Measurements from ENCODE around the gene CFAP61.
"Not testable (repeated sequence)": the region's sequence is repeated elsewhere in the genome, so short reads cannot be mapped to it uniquely, and the experiment has no call there.

CFAP61 gene

GRCh38 chr20:20092827-20093226 lies 40.5 kb downstream of the CFAP61 start:
- no peak for DNase-seq

DNA sequence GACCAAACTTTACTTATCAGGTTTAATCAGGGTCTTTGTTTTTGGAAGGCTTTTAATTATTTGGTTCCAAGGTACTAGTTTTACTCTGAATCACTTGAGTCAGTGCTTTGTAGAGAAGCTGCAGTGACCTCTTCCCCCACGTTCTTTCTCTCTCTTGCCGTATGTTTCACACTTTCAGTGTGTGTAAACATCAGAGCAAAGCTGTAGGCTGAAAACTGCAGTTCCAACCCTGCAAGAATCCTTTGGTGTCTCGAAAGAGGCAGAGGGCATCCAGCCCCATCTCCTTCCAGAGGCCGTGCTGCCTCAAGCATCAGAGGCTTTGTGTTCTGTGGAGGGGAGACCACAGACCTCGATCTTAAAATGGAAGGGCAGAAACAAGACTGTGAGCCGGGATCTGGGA lies 42.1 kb downstream of the CFAP61 start:
- no peak for DNase-seq

GRCh38 chr20:20095114-20095872 lies 43.0 kb downstream of the CFAP61 start:
- DNase-seq = no peak

- DNase-seq = peak; percentile 68
These were observed 44.1 kb downstream of the CFAP61 start for GRCh38 chr20:20096421-20096820.

DNA sequence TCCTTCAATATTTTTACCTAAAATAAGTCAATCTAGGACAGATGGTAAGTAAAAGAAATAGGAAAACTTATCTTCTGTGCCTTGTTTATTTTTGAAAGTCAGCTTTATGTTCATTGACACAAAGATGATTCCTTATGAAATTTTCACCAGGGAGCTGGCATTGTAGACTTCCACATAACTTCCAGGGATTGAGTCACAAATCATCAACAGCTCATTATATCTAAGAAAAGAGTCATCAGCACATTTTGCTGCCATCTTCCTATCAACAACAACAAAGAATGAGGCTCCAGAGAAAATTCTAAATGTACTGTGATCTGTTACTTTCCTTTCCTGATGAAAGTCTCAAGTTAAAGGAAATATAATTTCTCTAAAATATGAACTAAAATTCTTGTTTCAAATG lies 48.5 kb downstream of the CFAP61 start:
- DNase-seq = no peak

DNA sequence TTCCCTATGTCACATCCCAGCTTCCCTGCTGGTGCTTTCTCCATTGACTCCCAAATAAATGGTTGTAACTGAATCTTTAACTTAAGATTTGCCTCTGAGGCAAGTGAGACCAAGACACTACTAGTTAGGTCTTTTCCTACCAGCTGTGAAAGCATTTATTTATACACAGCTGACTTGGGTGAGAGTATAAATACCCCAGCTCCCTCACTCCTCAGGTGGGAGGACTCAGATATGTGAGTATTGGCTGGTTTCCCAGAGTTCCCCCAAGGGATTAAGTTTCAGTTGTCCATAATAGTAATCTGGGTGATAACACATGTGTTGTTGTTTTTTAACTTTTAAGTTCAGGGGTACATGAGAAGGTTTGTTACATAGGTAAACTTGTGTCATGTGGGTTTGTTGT lies 49.8 kb downstream of the CFAP61 start:
- DNase-seq = no peak

- DNase-seq = no peak
These were observed 50.5 kb downstream of the CFAP61 start for GRCh38 chr20:20102716-20103258.

DNA sequence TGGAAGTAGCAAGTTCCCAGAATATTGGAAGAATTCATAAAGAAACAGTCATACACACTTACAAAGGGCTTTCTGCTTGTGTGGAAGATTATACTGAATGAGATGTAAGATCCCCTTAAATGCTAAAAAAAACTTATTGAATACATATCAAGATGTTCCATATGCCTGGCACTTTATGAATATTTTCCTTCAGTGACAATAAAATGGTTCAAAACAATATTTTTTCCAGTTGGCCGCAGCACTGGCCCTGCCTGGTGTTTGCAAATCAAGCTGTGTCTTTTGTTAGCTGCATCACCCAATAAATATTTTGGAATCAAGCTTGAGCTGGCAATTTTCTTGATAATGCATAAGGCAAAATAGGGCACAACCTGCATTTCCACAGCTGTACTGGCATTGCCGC lies 51.2 kb downstream of the CFAP61 start:
- no peak for DNase-seq

GRCh38 chr20:20123187-20123586 lies 70.9 kb downstream of the CFAP61 start:
- not testable (repeated sequence) for DNase-seq

DNA sequence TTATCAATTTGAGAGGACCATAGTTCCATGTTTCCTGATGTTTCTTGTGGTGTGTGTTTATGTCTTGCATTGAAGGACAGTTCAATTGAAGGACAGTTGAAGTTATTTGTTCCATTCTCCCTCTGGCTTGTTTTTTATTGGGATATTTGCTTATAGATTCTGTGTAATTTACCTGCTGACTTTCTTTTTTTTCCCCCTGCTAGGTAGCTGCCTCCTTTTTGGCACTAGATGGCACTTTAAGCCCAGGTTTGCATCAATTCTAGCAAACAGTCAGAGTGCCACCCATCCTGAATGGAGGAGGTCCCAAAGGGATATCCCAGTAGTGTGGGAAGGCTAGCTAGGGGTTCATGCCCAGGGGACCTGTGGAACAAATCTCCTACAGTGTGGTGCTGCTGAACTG lies 78.1 kb downstream of the CFAP61 start:
- no peak for DNase-seq

DNA sequence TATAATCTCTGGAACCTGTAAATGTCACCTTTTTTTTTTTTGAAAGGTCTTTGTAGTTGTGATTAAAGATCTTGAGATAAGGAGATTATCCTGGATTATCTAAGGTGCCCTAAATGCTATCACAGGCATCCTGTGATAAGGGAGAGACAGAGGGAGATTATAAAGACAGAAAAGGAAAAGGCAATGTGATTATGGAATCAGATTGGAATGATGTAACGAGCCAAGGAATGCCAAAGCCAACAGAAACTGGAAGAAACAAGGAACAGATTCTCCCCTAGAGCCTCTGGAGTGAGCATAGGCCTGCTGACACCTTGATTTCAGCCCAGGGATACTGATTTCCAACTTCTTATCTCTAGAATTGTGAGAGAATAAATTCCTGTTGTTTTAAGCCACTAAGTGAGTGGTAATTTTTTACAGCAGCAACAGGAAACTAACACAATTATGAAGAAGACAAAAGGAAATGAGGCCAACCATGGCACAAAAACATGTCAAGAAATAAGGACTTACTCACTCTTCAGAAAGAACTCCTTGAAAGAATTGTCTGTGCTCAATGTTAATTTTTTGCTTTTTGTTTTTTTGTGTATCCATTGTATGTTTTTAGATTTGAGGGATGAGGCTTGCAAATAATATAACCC lies 82.7 kb downstream of the CFAP61 start:
- no peak for DNase-seq

- DNase-seq = no peak
These were observed 84.0 kb downstream of the CFAP61 start for GRCh38 chr20:20136313-20136712.

DNA sequence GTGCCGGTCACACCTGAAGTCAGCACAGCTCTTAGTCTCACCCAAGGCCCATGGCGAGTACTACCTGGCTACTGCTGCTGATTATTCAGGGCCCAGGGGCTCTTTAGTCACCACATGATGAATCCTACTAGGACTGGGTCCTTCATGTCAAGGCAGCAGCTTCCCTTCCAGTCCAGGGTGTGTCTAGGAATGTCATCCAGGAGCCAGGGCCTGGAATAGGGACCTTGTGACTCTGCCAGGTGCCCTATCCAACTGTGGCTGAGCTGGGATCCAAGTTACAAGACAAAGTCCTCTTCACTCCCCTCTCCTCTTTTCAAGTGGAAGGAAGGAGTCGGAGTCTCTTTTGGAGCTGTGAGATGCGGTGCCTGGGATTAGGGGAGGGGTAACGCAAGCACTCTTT lies 85.5 kb downstream of the CFAP61 start:
- DNase-seq = no peak

DNA sequence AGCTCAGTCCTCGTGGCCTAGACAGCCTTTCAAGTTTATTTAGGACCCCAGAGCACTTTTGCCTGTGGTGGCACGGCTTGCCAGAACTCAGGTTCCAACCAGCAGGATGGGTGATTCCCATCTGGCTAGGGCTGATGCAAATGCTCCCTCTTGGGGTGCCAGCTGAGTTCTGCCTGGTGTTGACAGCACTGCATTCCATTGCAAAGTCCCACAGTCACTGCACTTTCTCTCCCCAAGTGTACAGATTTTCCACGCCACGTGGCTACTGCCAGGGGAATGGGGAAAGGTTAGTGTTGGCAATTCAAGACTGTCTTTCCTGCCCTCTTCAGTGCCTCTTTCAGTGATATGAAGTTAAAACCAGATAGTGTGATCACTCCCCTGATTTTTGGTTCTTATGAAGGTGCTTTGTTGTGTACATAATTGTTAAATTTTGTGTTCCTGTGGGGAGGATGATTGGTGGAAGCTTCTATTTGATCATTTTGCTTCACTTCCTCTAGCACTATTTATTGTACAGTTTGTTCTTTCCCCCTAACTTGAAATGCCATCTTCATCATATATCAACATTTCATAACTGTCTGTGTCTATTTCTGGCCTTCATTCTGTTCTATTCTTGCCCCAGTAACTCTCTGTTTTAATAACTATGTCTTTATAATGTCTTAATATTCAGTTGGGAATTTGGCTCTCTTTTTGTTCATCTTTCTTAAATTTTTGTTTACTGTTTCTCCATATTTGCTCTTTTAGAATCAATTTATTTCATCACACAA lies 86.2 kb downstream of the CFAP61 start:
- DNase-seq = no peak

GRCh38 chr20:20139403-20139802 lies 87.1 kb downstream of the CFAP61 start:
- no peak for DNase-seq

GRCh38 chr20:20143165-20143564 lies 90.8 kb downstream of the CFAP61 start:
- DNase-seq = no peak

DNA sequence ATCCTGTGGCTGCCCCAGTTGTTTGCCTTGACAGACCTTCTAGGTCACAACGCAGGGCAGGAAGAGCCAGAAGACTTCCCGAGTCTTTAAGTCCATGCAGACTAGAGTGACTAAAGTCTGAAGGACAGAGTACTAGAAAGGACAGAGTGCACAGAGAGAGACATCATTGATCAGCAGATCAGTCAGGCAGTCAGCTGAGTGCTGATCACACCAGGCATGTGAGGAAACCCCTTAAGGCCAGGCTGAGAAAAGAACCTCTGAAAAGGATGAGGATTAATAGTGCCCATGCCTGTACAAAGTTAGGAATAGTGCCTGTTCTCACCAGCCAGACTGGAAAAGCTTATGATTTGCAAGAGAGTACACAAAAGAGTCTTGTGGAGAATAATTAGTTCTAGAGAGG lies 91.3 kb downstream of the CFAP61 start:
- no peak for DNase-seq

- DNase-seq = no peak
These were observed 96.4 kb downstream of the CFAP61 start for GRCh38 chr20:20148779-20149178.

DNA sequence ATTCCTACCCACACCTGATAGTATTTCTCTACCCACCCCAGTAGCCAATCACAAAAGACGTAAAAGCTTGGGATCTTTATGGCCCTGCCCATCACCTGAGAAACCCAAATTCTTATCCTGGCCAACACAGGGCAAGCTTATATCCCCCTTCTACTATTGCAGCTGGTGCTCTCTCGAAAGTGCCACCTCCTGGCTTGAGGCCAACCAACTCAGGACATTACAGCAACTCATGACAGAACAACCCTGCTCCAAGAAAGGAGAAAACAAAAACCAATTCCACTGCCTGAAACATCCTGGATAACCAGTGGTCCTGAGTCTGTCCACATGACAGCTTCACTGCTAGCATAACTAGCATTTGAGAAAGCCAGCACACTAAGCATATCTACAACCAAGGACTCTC lies 97.9 kb downstream of the CFAP61 start:
- DNase-seq = no peak

DNA sequence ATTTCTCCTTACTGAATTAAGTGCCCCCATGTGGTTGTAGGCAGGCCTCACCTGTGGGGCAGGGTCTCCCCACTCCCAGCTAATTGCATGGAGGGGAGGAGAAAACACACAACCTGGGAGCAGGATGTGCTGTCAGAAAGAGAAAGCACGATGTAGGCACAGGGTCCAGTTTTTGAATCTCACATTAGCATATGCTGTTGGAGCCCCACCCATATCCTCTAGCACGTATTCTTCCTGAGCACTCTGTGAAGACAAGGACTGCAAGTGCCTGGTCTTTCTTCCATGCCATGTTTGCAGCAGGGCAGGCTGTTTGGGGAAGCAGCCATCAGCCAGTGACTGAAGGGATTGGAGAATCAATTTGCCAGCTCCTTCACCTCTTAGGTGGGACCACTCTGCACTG lies 108.2 kb downstream of the CFAP61 start:
- no peak for DNase-seq

DNA sequence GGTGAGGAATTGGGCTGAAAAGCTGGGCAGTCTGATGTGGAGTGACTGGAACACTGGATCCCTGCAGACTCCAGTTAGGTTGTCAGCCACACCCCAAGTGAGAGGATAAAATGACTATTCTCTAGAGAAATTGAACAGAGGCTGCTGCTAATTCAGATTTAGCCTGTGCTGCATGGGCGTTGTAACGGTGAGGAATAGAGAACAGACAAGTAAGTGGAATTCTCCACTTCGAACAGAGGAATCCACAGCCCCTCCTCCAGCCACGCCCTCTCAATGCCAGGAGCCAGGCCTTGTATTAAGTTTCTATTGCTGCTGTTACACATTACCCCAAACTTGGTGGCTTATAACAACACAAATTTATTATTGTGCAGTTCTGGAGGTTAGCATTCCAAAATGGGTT lies 109.3 kb downstream of the CFAP61 start:
- no peak for DNase-seq

- no peak for DNase-seq
These were observed 115.4 kb downstream of the CFAP61 start for GRCh38 chr20:20167698-20168097.

DNA sequence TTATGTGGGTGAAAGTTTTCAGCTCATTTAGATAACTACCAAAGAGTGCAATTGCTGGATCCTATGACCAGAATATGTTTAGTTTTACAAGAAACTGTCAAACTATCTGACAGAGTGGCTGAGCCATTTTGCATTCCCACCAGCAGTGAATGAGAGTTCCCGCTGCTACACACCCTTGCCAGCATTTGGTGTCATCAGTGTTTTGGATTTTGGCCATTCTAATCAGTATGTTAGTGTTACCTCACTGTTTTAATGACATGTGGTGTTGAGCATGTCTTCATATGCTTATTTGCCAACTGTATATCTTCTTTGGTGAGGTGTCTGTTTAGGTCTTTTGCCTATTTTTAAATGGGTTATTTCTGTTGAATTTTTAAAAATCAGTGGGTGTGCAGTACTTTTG lies 120.9 kb downstream of the CFAP61 start:
- DNase-seq = no peak

Measured in NCI-H2227 treated with DMSO at 0.1 percent for 48 hours (cell line).